Caco-2 (cell line): ENCODE data around the gene EIF4E. TPM values are rescaled to one million over a fixed set of nuclear protein-coding genes. Genes with fewer than 3 reads are reported as not detected.

Source experiments
- BruUV-seq: library from RNA; stranded (reverse); fragments of 400-500 nt; replicated peaks from 2 replicates; lab custom pipeline; 2021; lab: Mats Ljungman, UMichigan
- CTCF ChIA-PET: fragments of 300-600 bp; sonication (Branson Sonifier 250); formaldehyde crosslinking; loops from one replicate; lab custom pipeline; 2022; ENCODE audit warnings: antibody characterized with exemption; lab: Charles Lee
- POLR2A ChIA-PET: fragments of 300-600 bp; sonication (Branson Sonifier 250); formaldehyde crosslinking; loops from one replicate; lab custom pipeline; 2022; ENCODE audit warnings: antibody characterized with exemption; lab: Charles Lee
- DNase-seq, 2 experiments: peaks; one replicate each; pipeline versions ENCODE4 v3.0.0 to v3.0.0-alpha.2; 2020 to 2022
- H3K27me3 ChIP-seq: replicated peaks from 2 replicates; pipeline ENCODE4 v1.6.0; 2011; ENCODE audit warnings: low read length; ENCODE audit not compliant: control insufficient read depth, insufficient read depth
- H3K36me3 ChIP-seq: 2 replicates; pipeline ENCODE4 v1.5.1; 2011; ENCODE audit warnings: low read length; ENCODE audit not compliant: control insufficient read depth, insufficient read depth
- H3K4me1 ChIP-seq: fragments of 250-450 bp; sonication (Bioruptor Pico); 2 replicates; pipeline ENCODE4 v1.5.1; 2020; ENCODE audit warnings: mild to moderate bottlenecking
- H3K4me3 ChIP-seq: 2 replicates; pipeline ENCODE4 v1.5.1; 2011; ENCODE audit warnings: low read depth, mild to moderate bottlenecking, control low read depth, low read length
- H3K9me3 ChIP-seq: fragments of 250-450 bp; sonication (Bioruptor Pico); 2 replicates; pipeline ENCODE4 v1.5.1; 2020; ENCODE audit warnings: mild to moderate bottlenecking, moderate library complexity
- H3K27ac Mint-ChIP-seq: one replicate; pipeline ENCODE4 v1.8.0; 2022; ENCODE audit warnings: mixed read lengths; ENCODE audit not compliant: unreplicated experiment
- H3K27me3 Mint-ChIP-seq: one replicate; pipeline ENCODE4 v1.8.0; 2022; ENCODE audit warnings: mixed read lengths; ENCODE audit not compliant: insufficient read depth, unreplicated experiment
- H3K36me3 Mint-ChIP-seq: one replicate; pipeline ENCODE4 v1.8.0; 2022; ENCODE audit warnings: mild to moderate bottlenecking, mixed read lengths; ENCODE audit not compliant: insufficient read depth, unreplicated experiment
- H3K4me1 Mint-ChIP-seq: one replicate; pipeline ENCODE4 v1.8.0; 2022; ENCODE audit warnings: low read depth, mixed read lengths; ENCODE audit not compliant: unreplicated experiment
- H3K4me3 Mint-ChIP-seq: one replicate; pipeline ENCODE4 v1.8.0; 2022; ENCODE audit warnings: mild to moderate bottlenecking, moderate library complexity, mixed read lengths; ENCODE audit not compliant: unreplicated experiment
- H3K9me3 Mint-ChIP-seq: one replicate; pipeline ENCODE4 v1.8.0; 2022; ENCODE audit warnings: mixed read lengths; ENCODE audit not compliant: unreplicated experiment
- CTCF ChIP-seq, 2 experiments: fragments of 200-600 bp in 1 of 2; IDR thresholded peaks; 1 replicate in 1 of 2; 2 replicates in 1 of 2; pipeline versions ENCODE4 v1.5.1 to v1.8.0; 2011 to 2022; ENCODE audit warnings: antibody characterized with exemption in 1 of 2, control low read depth in 1 of 2, inconsistent platforms in 1 of 2, low read depth in 1 of 2, low read length in 1 of 2, mild to moderate bottlenecking in 1 of 2, moderate library complexity in 1 of 2; ENCODE audit not compliant: insufficient read depth in 1 of 2, severe bottlenecking in 1 of 2, unreplicated experiment in 1 of 2
- intact Hi-C: fragments of 100-400 bp; cut with micrococcal nuclease; formaldehyde crosslinking; loops from one replicate; pipeline ENCODE4 v1.10.0; 2022; ENCODE audit not compliant: unreplicated experiment
- total RNA-seq: library from RNA; stranded (reverse); gene quantifications from 2 replicates; pipeline ENCODE4 v1.2.3, GENCODE V29; 2022

Gene EIF4E
- total RNA-seq, 1 experiment from 2014 or later: 140 TPM

- TF ChIP-seq CTCF (IDR thresholded peaks at IDR 0.05; ENCODE audit: insufficient read depth in 1 of 2, low read depth in 1 of 2, low read length in 1 of 2, severe bottlenecking in 1 of 2, unreplicated experiment in 1 of 2): no peak
- H3K9me3 ChIP-seq: no peaks in the 10 kb centered on the region
- no peak overlapping the region for H3K4me3 ChIP-seq
- BruUV-seq: no TSS peak
- ChIA-PET POLR2A (no interaction called here), CTCF (no interaction called here)
- peaks cover 5% of the 10 kb centered on the region; the same call in 1 of the 2 replicates for H3K4me1 ChIP-seq
- no peaks in the 10 kb centered on the region for H3K9me3 Mint-ChIP-seq
- DNase-seq: no peak
- H3K36me3 ChIP-seq: peaks cover 4% of the 10 kb centered on the region; the same call in 1 of the 2 replicates
- H3K4me3 Mint-ChIP-seq: no peak overlapping the region
- no peaks in the 10 kb centered on the region for H3K27me3 ChIP-seq
- H3K27me3 Mint-ChIP-seq: no peaks in the 10 kb centered on the region
- H3K36me3 Mint-ChIP-seq: peaks cover 90% of the 10 kb centered on the region
- intact Hi-C loops: no loop called here
- peaks cover 31% of the 10 kb centered on the region for H3K4me1 Mint-ChIP-seq
- no peak overlapping the region for H3K27ac Mint-ChIP-seq
Measured at GRCh38 chr4:98899277-98899676, 29.7 kb downstream of the EIF4E start.

- Histone ChIP-seq H3K36me3 (peaks cover 4% of the 10 kb centered on the region; the same call in 1 of the 2 replicates), H3K4me1 (peaks cover 5% of the 10 kb centered on the region; the same call in 1 of the 2 replicates), H3K27me3 (no peaks in the 10 kb centered on the region), H3K4me3 (no peak overlapping the region), H3K9me3 (no peaks in the 10 kb centered on the region)
- intact Hi-C loops: no loop called here
- DNase-seq: no peak
- peaks cover 9% of the 10 kb centered on the region for H3K4me1 Mint-ChIP-seq
- ChIA-PET CTCF (interaction anchor here (0.7 kb wide), 1 partner anchor 9 kb away, joined by 7 read pairs; no protein-coding TSS in a partner anchor), POLR2A (no interaction called here)
- TF ChIP-seq CTCF (IDR thresholded peaks at IDR 0.05; ENCODE audit: insufficient read depth in 1 of 2, low read depth in 1 of 2, low read length in 1 of 2, severe bottlenecking in 1 of 2, unreplicated experiment in 1 of 2): no peak
- H3K36me3 Mint-ChIP-seq: peaks cover 87% of the 10 kb centered on the region
- BruUV-seq: no TSS peak
- H3K27ac Mint-ChIP-seq: no peak overlapping the region
- H3K9me3 Mint-ChIP-seq: no peaks in the 10 kb centered on the region
- no peak overlapping the region for H3K4me3 Mint-ChIP-seq
- no peaks in the 10 kb centered on the region for H3K27me3 Mint-ChIP-seq
Measured at GRCh38 chr4:98891478-98892337, 37.2 kb downstream of the EIF4E start.

- Histone ChIP-seq H3K36me3 (0 out of 2 replicates have a peak, but pooled peaks cover 1% of the 10 kb centered on the region), H3K9me3 (no peaks in the 10 kb centered on the region), H3K27me3 (no peaks in the 10 kb centered on the region), H3K4me1 (peaks cover 5% of the 10 kb centered on the region; the same call in 1 of the 2 replicates), H3K4me3 (no peak overlapping the region)
- Mint-ChIP-seq H3K4me1 (peaks cover 9% of the 10 kb centered on the region), H3K4me3 (no peak overlapping the region), H3K27me3 (no peaks in the 10 kb centered on the region), H3K9me3 (no peaks in the 10 kb centered on the region), H3K27ac (no peak overlapping the region), H3K36me3 (peaks cover 87% of the 10 kb centered on the region)
- intact Hi-C loops: no loop called here
- TF ChIP-seq CTCF (IDR thresholded peaks at IDR 0.05; ENCODE audit: insufficient read depth in 1 of 2, low read depth in 1 of 2, low read length in 1 of 2, severe bottlenecking in 1 of 2, unreplicated experiment in 1 of 2): no peak
- no peak for DNase-seq
- ChIA-PET POLR2A (no interaction called here), CTCF (no interaction called here)
- no TSS peak for BruUV-seq
Measured at GRCh38 chr4:98890702-98891455, 38.1 kb downstream of the EIF4E start.
